Measurements from ENCODE around the gene ABCA13. TPM values are rescaled to one million over a fixed set of nuclear protein-coding genes. Genes with fewer than 3 reads are reported as not detected.
A peak's percentile ranks its signal among the peaks of the same experiment; 100 is the strongest.

ABCA13 gene
- total RNA-seq, 4 donors from 2014 or later = under 0.01 to 0.26 (median 0.06) TPM; not detected in 1

DNA sequence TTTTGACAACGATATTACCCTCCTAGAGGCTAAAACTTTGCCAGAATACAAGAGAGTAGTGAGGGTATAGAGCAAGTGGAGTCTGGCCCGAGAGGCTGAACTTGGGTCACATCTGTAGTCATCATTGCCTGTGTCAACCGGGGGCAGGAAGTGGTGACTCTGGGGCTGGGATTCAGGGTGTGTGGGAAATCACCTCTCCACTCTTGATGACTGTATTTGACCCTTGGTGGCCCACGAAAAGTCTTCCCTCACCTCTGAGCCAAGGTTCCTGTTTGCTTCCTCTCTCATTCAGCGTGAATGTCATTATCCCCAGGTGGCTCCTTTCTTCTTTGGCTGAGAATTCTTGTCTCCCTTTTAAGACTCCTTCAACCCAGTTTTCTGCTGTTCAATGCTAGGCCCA, 240.4 kb downstream of the ABCA13 start:
- Histone ChIP-seq H3K27ac (replicated peaks in 1 of 4) (no peak overlapping the region), H3K9me3 (no peaks in the 10 kb centered on the region), H3K27me3 (no peaks in the 10 kb centered on the region), H3K36me3 (no peaks in the 10 kb centered on the region), H3K4me1 (no peaks in the 10 kb centered on the region), H3K4me3 (no peak overlapping the region)
- WGBS = 58% methylated on average over 4 of the region's 5 CpGs
- intact Hi-C loops (cut with DNase I) = no loop called here
- no peak for TF ChIP-seq POLR2A (IDR thresholded peaks at IDR 0.05; ENCODE audit: low read depth)
- no peak for TF ChIP-seq POLR2AphosphoS5 (IDR thresholded peaks at IDR 0.05)
- TF ChIP-seq EP300 (IDR thresholded peaks at IDR 0.05) = no peak
- TF ChIP-seq, protein P1, sequence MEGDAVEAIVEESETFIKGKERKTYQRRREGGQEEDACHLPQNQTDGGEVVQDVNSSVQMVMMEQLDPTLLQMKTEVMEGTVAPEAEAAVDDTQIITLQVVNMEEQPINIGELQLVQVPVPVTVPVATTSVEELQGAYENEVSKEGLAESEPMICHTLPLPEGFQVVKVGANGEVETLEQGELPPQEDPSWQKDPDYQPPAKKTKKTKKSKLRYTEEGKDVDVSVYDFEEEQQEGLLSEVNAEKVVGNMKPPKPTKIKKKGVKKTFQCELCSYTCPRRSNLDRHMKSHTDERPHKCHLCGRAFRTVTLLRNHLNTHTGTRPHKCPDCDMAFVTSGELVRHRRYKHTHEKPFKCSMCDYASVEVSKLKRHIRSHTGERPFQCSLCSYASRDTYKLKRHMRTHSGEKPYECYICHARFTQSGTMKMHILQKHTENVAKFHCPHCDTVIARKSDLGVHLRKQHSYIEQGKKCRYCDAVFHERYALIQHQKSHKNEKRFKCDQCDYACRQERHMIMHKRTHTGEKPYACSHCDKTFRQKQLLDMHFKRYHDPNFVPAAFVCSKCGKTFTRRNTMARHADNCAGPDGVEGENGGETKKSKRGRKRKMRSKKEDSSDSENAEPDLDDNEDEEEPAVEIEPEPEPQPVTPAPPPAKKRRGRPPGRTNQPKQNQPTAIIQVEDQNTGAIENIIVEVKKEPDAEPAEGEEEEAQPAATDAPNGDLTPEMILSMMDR (IDR thresholded peaks at IDR 0.05) = no peak
- peak; percentile 50 for DNase-seq (ENCODE audit: extremely low spot score)

DNA sequence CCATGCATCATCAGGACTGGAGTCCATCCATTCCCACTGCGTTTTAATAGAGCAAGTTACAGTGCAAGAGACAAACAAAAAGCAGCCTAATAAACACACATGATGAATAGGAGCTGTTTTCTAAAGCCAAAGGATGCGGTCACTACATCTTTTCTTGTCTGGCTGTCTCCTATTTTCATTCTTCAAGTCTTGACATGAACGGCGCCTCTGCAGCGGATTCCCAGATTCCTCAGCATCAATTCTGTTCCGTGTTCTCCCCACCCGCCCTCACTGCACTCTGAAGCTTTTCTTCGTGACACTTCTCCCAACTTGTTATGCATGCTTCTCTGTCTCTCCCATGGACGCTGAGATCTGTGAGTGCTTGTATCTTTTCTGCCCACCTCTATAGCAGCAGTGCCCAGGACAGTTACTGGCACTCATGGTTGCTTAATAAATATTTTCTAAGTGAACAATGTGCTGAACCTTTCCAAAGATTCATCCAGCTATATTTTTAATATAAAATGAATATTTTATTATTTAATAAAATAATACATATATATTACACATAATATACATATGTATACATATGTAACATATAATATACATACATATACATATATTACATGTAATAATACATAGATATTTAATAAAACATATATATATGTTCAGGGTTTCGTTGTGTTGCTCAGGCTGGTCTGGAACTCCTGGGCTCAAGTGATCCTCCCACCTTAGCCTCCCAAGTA, 242.9 kb downstream of the ABCA13 start:
- intact Hi-C loops (cut with DNase I) = no loop called here
- 80% methylated on average over 10 of the region's 10 CpGs for WGBS
- no peaks in the 10 kb centered on the region for H3K36me3 ChIP-seq

DNA sequence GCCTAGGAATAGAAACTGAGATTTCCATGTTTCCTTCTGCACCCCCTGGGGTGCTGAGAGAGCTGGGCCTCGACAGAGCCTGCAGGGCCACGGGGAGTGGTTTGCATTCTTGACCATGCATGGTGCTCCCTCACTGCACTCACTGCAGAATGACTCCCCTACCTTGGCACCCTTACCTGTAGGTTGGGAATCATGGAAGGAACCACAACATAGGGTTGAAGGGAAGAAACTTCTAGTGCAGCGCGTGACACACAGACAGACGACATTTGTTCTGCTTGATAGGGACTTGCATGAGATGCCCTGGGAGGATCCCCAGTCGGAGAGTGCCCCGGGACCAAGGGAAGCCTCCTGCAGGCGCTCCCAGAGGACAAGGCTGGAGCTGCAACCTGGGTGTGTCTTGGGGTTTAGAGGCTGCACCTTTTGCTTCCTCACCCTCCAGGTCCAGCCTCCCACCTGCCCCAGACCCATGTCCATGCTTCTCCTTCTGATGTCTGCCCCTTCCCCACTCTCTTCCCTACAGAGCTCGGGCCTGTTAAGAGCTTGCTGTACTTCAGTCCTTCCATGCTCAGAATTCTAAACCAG, 245.2 kb downstream of the ABCA13 start:
- peak; percentile 62 for DNase-seq (ENCODE audit: extremely low spot score)
- Histone ChIP-seq H3K27me3 (no peaks in the 10 kb centered on the region), H3K36me3 (no peaks in the 10 kb centered on the region), H3K27ac (replicated peaks in 1 of 4) (no peak overlapping the region), H3K9me3 (no peaks in the 10 kb centered on the region), H3K4me3 (no peak overlapping the region), H3K4me1 (no peaks in the 10 kb centered on the region)
- intact Hi-C loops (cut with DNase I) = no loop called here
- 89% methylated on average over 7 of the region's 9 CpGs for WGBS
- TF ChIP-seq POLR2A (IDR thresholded peaks at IDR 0.05; ENCODE audit: low read depth) (no peak), POLR2AphosphoS5 (IDR thresholded peaks at IDR 0.05) (no peak), EP300 (IDR thresholded peaks at IDR 0.05) (no peak)
- TF ChIP-seq, protein P1 (IDR thresholded peaks at IDR 0.05) = no peak

More for the DNA sequence above, 242.9 kb downstream of the ABCA13 start:
- no peak overlapping the region for H3K27ac ChIP-seq (replicated peaks in 1 of 4)
- H3K4me1 ChIP-seq = no peaks in the 10 kb centered on the region
- peak; percentile 79 for DNase-seq (ENCODE audit: extremely low spot score)
- H3K9me3 ChIP-seq = no peaks in the 10 kb centered on the region
- H3K27me3 ChIP-seq = no peaks in the 10 kb centered on the region
- TF ChIP-seq, protein P1 (IDR thresholded peaks at IDR 0.05) = no peak
- TF ChIP-seq POLR2A (IDR thresholded peaks at IDR 0.05; ENCODE audit: low read depth) (no peak), EP300 (IDR thresholded peaks at IDR 0.05) (no peak), POLR2AphosphoS5 (IDR thresholded peaks at IDR 0.05) (no peak)
- H3K4me3 ChIP-seq = no peak overlapping the region

DNA sequence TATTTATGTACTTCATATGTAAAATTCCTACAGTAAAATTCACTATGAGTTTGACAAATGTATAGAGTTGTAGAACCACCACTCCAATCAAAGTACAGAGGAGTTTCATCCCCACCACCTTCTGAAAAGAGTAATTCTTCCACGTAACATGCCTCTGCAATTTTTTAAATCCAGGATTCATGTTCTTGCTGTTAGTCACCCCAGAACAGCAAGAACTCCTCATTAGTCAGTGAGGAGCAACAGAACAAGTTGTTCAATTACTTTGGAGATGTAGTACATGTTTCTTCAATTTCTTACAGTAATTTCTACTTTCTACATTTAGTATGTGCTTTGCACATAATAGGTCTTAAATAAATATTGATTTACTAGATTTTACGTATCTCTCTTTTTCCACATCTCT, 248.1 kb downstream of the ABCA13 start:
- no peak overlapping the region for H3K4me3 ChIP-seq
- no peaks in the 10 kb centered on the region for H3K9me3 ChIP-seq
- no peaks in the 10 kb centered on the region for H3K27me3 ChIP-seq
- WGBS = 27% methylated on average over 2 of the region's 2 CpGs
- intact Hi-C loops (cut with DNase I) = no loop called here
- no peak for DNase-seq (ENCODE audit: extremely low spot score)
- no peak for TF ChIP-seq POLR2AphosphoS5 (IDR thresholded peaks at IDR 0.05)
- no peak for TF ChIP-seq EP300 (IDR thresholded peaks at IDR 0.05)
- TF ChIP-seq, protein P1 (IDR thresholded peaks at IDR 0.05) = no peak
- no peak for TF ChIP-seq POLR2A (IDR thresholded peaks at IDR 0.05; ENCODE audit: low read depth)
- H3K4me1 ChIP-seq = no peaks in the 10 kb centered on the region
- no peaks in the 10 kb centered on the region for H3K36me3 ChIP-seq
- H3K27ac ChIP-seq (replicated peaks in 1 of 4) = no peak overlapping the region

Measured in esophagus muscularis mucosa (tissue), 4 donors.